Fibroblast of lung (primary cell): ENCODE results near the gene LHFPL5. TPM values are rescaled to one million over a fixed set of nuclear protein-coding genes. Genes with fewer than 3 reads are reported as not detected.

Experiments used
- DNase-seq, 2 donors: peaks; one replicate each; pipeline versions ENCODE4 v3.0.0 to v3.0.0-alpha.2; 2010; ENCODE audit warnings: low read depth in 2 of 2
- H2AFZ ChIP-seq: 2 replicates; pipeline ENCODE4 v1.5.1; 2012; ENCODE audit warnings: low read length, control low read depth, inconsistent platforms
- H3K27ac ChIP-seq: 2 replicates; pipeline ENCODE4 v1.5.1; 2011; ENCODE audit warnings: low read length, control low read depth; ENCODE audit not compliant: insufficient read depth
- H3K27me3 ChIP-seq: 2 replicates; pipeline ENCODE4 v1.5.1; 2011; ENCODE audit warnings: mild to moderate bottlenecking, low read length; ENCODE audit not compliant: control insufficient read depth, insufficient read depth
- H3K36me3 ChIP-seq: 2 replicates; pipeline ENCODE4 v1.5.1; 2011; ENCODE audit warnings: low read length; ENCODE audit not compliant: control insufficient read depth, insufficient read depth
- H3K4me1 ChIP-seq: 2 replicates; pipeline ENCODE4 v1.5.1; 2011; ENCODE audit warnings: low read length; ENCODE audit not compliant: control insufficient read depth, insufficient read depth; ENCODE audit errors: extremely low read depth
- H3K4me2 ChIP-seq: 2 replicates; pipeline ENCODE4 v1.5.1; 2011; ENCODE audit warnings: low read length, control low read depth; ENCODE audit not compliant: insufficient read depth; ENCODE audit errors: extremely low read depth
- H3K4me3 ChIP-seq, 4 experiments: fragments of 200-600 bp in 1 of 4; sonication (generic) in 1 of 4; replicated peaks in 1 of 4; 2 replicates each; pipeline ENCODE4 v1.5.1; 2011 to 2016; ENCODE audit warnings: low read length in 4 of 4, low read depth in 3 of 4, mild to moderate bottlenecking in 3 of 4, control low read depth in 2 of 4, inconsistent platforms in 1 of 4, mixed read lengths in 1 of 4; ENCODE audit not compliant: insufficient read depth in 1 of 4; ENCODE audit errors: control extremely low read depth in 1 of 4
- H3K79me2 ChIP-seq: 2 replicates; pipeline ENCODE4 v1.5.1; 2012; ENCODE audit warnings: mild to moderate bottlenecking, low read length, inconsistent platforms; ENCODE audit not compliant: control insufficient read depth, insufficient read depth
- H3K9ac ChIP-seq: 2 replicates; pipeline ENCODE4 v1.5.1; 2011; ENCODE audit warnings: mild to moderate bottlenecking, low read length, control low read depth; ENCODE audit not compliant: insufficient read depth
- H3K9me3 ChIP-seq: 2 replicates; pipeline ENCODE4 v1.5.1; 2012; ENCODE audit warnings: low read depth, low read length; ENCODE audit not compliant: control insufficient read depth, insufficient read depth
- H4K20me1 ChIP-seq: 2 replicates; pipeline ENCODE4 v1.5.1; 2011; ENCODE audit warnings: low read length; ENCODE audit not compliant: control insufficient read depth, insufficient read depth; ENCODE audit errors: extremely low read depth
- CTCF ChIP-seq, 2 donors: IDR thresholded peaks in 1 of 2; conservative IDR thresholded peaks in 1 of 2; 1 replicate in 1 of 2; 2 replicates in 1 of 2; pipeline ENCODE4 v1.5.1; 2011 to 2012; ENCODE audit warnings: low read length in 2 of 2, control low read depth in 1 of 2, inconsistent platforms in 1 of 2, low read depth in 1 of 2, mild to moderate bottlenecking in 1 of 2
- EZH2 ChIP-seq: IDR thresholded peaks from 2 replicates; pipeline ENCODE4 v1.5.1; 2012; ENCODE audit warnings: low read length, control low read depth, mild to moderate bottlenecking; ENCODE audit errors: missing control alignments
- polyA plus RNA-seq, 2 donors: library from polyadenylated mRNA; depleted of rRNA in 1 of 2; stranded (reverse) in 1 of 2; unstranded in 1 of 2; fragments of >200 nt; gene quantifications; 2 replicates each; pipeline ENCODE4 v1.2.1, GENCODE V29; 2011 to 2012; ENCODE audit warnings: missing spikeins in 1 of 2
- total RNA-seq: library from RNA; depleted of rRNA; stranded (reverse); fragments of >200 nt; gene quantifications from 2 replicates; pipeline ENCODE4 v1.2.1, GENCODE V29; 2014

The LHFPL5 gene
- total and polyA plus RNA-seq, 2 donors (not counting 1 experiment from before 2014, with no cell fraction given): not detected

GRCh38 chr6:35857853-35858252 is 52.7 kb downstream of the LHFPL5 start:
- Histone ChIP-seq H3K79me2 (no peaks in the 10 kb centered on the region), H3K9me3 (no peaks in the 10 kb centered on the region), H4K20me1 (no peaks in the 10 kb centered on the region), H3K27me3 (no peaks in the 10 kb centered on the region), H2AFZ (no peak overlapping the region), H3K4me2 (no peak overlapping the region), H3K27ac (no peak overlapping the region), H3K36me3 (peaks cover 3% of the 10 kb centered on the region), H3K9ac (no peak overlapping the region), H3K4me3 (no peak overlapping the region), H3K4me1 (no peaks in the 10 kb centered on the region)
- DNase-seq: no peak
- TF ChIP-seq EZH2 (no peak), CTCF (conservative IDR thresholded peaks at IDR 0.05 in 1 of 2, IDR thresholded peaks at IDR 0.05 in 1 of 2; ENCODE audit: low read depth in 1 of 2, low read length in 2 of 2) (no peak)

- DNase-seq: no peak
- Histone ChIP-seq H3K9me3 (no peaks in the 10 kb centered on the region), H3K4me2 (no peak overlapping the region), H3K4me1 (no peaks in the 10 kb centered on the region), H3K79me2 (no peaks in the 10 kb centered on the region), H3K36me3 (peaks cover 3% of the 10 kb centered on the region), H3K27me3 (no peaks in the 10 kb centered on the region), H3K9ac (no peak overlapping the region), H3K27ac (no peak overlapping the region), H4K20me1 (no peaks in the 10 kb centered on the region), H2AFZ (no peak overlapping the region), H3K4me3 (no peak overlapping the region)
- TF ChIP-seq EZH2 (no peak), CTCF (conservative IDR thresholded peaks at IDR 0.05 in 1 of 2, IDR thresholded peaks at IDR 0.05 in 1 of 2; ENCODE audit: low read depth in 1 of 2, low read length in 2 of 2) (no peak)
These were observed 54.2 kb downstream of the LHFPL5 start for GRCh38 chr6:35859367-35859766.

Other genes starting within 250 kb of the LHFPL5 start
- 13.4 and 16.3 TPM in 2 replicates for gene FKBP5, start 116.4 kb upstream of the LHFPL5 start, total RNA-seq
- 10.9 and 13.1 TPM in 2 replicates for gene FKBP5, start 116.4 kb upstream of the LHFPL5 start, polyA plus RNA-seq
- 0.50 and 1.0 TPM in 2 replicates for gene ARMC12, start 68.3 kb upstream of the LHFPL5 start, total RNA-seq
- 0.17 and 0.18 TPM in 2 replicates for gene ARMC12, start 68.3 kb upstream of the LHFPL5 start, polyA plus RNA-seq
- not detected in 2 replicates for gene CLPSL2, start 28.8 kb upstream of the LHFPL5 start, total RNA-seq
- gene CLPSL2, start 28.8 kb upstream of the LHFPL5 start, polyA plus RNA-seq: not detected in 2 replicates
- not detected in 2 replicates for gene CLPSL1, start 24.3 kb upstream of the LHFPL5 start, total RNA-seq
- not detected in 2 replicates for gene CLPSL1, start 24.3 kb upstream of the LHFPL5 start, polyA plus RNA-seq
- gene CLPS, start 8.0 kb upstream of the LHFPL5 start, total RNA-seq: not detected in 2 replicates
- not detected in 2 replicates for gene CLPS, start 8.0 kb upstream of the LHFPL5 start, polyA plus RNA-seq
- gene SRPK1, start 115.7 kb downstream of the LHFPL5 start, total RNA-seq: 34.7 and 44.8 TPM in 2 replicates
- 22.2 and 33.1 TPM in 2 replicates for gene SRPK1, start 115.7 kb downstream of the LHFPL5 start, polyA plus RNA-seq
- gene SLC26A8, start 219.3 kb downstream of the LHFPL5 start, total RNA-seq: not detected in 2 replicates
- gene SLC26A8, start 219.3 kb downstream of the LHFPL5 start, polyA plus RNA-seq: 0.02 TPM in 1 of 2 replicates, not detected in the other
- gene MAPK14, start 222.5 kb downstream of the LHFPL5 start, total RNA-seq: 44.4 and 57.8 TPM in 2 replicates
- gene MAPK14, start 222.5 kb downstream of the LHFPL5 start, polyA plus RNA-seq: 39.7 and 55.9 TPM in 2 replicates